Neuron (in vitro differentiated cells): ENCODE measurements around the gene SECTM1.
"Not testable (repeated sequence)": the region's sequence is repeated elsewhere in the genome, so short reads cannot be mapped to it uniquely, and the experiment has no call there.

Source experiments
- H2AFZ ChIP-seq: one replicate; pipeline ENCODE4 v1.6.1; 2013; ENCODE audit warnings: low read depth, mild to moderate bottlenecking, inconsistent platforms, low read length, moderate library complexity
- H3K27me3 ChIP-seq: one replicate; pipeline ENCODE4 v1.6.1; 2013; ENCODE audit warnings: low read length; ENCODE audit not compliant: insufficient read depth
- H3K36me3 ChIP-seq: one replicate; pipeline ENCODE4 v1.6.1; 2013; ENCODE audit warnings: low read length; ENCODE audit not compliant: insufficient read depth
- H3K4me1 ChIP-seq: one replicate; pipeline ENCODE4 v1.6.1; 2013; ENCODE audit warnings: low read length; ENCODE audit not compliant: insufficient read depth
- H3K4me3 ChIP-seq: 2 replicates; pipeline ENCODE4 v1.5.1; 2013; ENCODE audit warnings: mild to moderate bottlenecking, low read length, moderate library complexity
- H3K9me3 ChIP-seq: one replicate; pipeline ENCODE4 v1.6.1; 2013; ENCODE audit warnings: low read length

The SECTM1 gene

GRCh38 chr17:82359451-82360074 lies 26.0 kb upstream of the SECTM1 start:
- H3K9me3 ChIP-seq = not testable (repeated sequence)

DNA sequence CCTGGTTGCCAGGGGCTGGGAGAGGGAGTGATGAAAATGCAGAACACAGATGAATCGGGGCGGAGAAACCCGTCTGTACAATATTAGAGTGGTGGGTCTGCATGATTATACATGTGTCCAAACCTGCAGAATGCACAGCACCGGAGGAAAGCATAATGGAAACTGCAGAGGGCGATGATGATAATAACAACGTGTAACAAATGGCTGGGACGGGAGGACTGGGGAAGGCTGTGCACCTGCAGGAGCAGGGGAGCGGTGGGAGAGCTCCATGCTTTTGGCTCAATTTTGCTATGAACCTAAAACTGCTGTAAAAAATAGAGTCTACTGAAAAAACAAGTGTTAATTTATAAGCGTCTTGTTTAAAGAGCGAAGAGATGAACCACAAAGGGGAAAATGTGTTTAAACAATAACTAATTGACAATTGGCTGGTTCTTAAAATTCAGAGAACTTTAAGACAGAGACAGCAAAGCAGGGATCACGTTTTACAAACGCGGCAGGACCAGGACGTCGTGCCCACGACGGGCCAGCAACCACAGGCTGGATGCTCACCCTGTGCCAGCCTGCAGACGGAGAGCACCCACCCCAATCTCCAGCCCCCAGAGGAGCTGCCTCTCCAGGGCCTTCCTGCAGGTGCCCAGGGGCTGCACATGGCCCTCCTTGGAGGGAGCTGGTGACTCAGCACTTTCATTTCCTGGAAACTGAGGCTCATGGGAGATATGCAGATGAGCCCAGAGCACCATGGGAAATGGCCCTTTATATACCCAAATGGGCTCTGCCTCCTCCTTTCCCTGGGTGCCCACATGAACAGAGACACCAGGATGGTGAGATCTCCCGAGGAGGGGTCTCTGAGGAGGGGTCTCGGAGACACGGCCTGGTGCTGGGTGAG lies 25.1 kb upstream of the SECTM1 start, which contains the start of gene TEX19:
TSS of gene TEX19 (plus strand) at position 783 of the 886 bp plus-strand sequence. CDS start 2,904 bp downstream, outside the sequence.
- no peaks in the 10 kb centered on the region for H3K36me3 ChIP-seq
- no peak within 1 kb of the TSS for H2AFZ ChIP-seq
- H3K4me1 ChIP-seq = peaks cover 11% of the 10 kb centered on the region
- no peaks in the 10 kb centered on the region for H3K27me3 ChIP-seq
- no peak within 1 kb of the TSS for H3K4me3 ChIP-seq
- no peaks in the 10 kb centered on the region for H3K9me3 ChIP-seq

More at GRCh38 chr17:82359451-82360074, 26.0 kb upstream of the SECTM1 start:
- H3K4me1 ChIP-seq = peaks cover 11% of the 10 kb centered on the region
- not testable (repeated sequence) for H2AFZ ChIP-seq, H3K27me3 ChIP-seq, H3K4me3 ChIP-seq, H3K36me3 ChIP-seq

DNA sequence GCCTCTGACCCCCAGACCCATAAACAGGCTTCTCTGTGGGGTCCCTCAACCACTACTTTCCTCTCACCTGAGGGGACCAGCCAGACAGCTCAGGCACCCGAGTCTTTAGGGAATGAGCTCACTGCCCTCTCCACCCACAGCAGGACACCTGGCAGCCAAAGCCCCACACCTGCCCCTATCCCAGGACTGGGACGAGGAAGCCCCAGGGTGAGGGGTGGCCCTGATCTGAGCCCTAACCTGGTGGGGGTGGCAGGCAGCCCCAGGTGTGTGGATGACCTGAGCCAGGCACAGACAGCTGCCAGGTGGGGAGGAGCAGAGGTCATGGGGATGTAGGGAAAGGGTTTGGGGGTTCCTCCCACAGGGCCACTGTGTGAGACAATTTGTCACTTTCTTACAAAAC lies 23.8 kb upstream of the SECTM1 start:
- peaks cover 11% of the 10 kb centered on the region for H3K4me1 ChIP-seq
- no peak overlapping the region for H2AFZ ChIP-seq
- H3K36me3 ChIP-seq = no peaks in the 10 kb centered on the region
- no peaks in the 10 kb centered on the region for H3K9me3 ChIP-seq
- H3K27me3 ChIP-seq = no peaks in the 10 kb centered on the region
- no peak overlapping the region for H3K4me3 ChIP-seq

DNA sequence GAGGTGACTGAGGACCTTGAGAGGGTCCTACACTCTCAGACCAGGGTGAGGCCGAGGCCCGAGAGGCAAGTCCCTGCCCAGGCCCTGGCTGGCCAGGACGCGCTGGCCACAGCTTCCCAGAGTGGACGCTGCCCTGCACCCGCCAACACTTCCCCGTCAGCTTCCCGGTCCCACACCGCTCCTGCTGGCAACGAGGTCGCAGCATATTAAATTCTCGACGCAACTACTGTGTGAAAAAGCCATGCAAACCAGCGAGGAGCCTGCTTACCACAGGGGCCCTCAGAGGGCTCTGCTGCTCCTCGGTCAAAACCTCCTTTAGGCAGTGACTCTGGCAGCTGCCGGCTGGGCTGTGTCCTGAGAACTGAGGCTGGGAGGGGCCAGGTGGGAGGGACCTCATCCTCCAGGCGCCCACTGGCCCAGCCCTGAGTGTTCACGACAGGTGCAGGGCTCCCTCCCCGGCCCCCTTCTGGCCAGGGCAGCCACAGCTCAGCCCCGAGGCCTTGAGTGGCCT lies 23.3 kb upstream of the SECTM1 start:
- Histone ChIP-seq H3K4me1 (peaks cover 11% of the 10 kb centered on the region), H3K4me3 (no peak overlapping the region), H2AFZ (no peak overlapping the region), H3K36me3 (no peaks in the 10 kb centered on the region), H3K9me3 (no peaks in the 10 kb centered on the region), H3K27me3 (no peaks in the 10 kb centered on the region)

- Histone ChIP-seq H2AFZ (no peak overlapping the region), H3K4me3 (no peak overlapping the region), H3K27me3 (no peaks in the 10 kb centered on the region), H3K9me3 (no peaks in the 10 kb centered on the region), H3K36me3 (no peaks in the 10 kb centered on the region), H3K4me1 (peaks cover 15% of the 10 kb centered on the region)
Observed at GRCh38 chr17:82355770-82356427, 22.3 kb upstream of the SECTM1 start.

- Histone ChIP-seq H3K4me1 (peaks cover 15% of the 10 kb centered on the region), H3K4me3 (no peak overlapping the region), H2AFZ (no peak overlapping the region), H3K9me3 (no peaks in the 10 kb centered on the region), H3K27me3 (no peaks in the 10 kb centered on the region), H3K36me3 (no peaks in the 10 kb centered on the region)
Observed at GRCh38 chr17:82354804-82355308, 21.3 kb upstream of the SECTM1 start.

DNA sequence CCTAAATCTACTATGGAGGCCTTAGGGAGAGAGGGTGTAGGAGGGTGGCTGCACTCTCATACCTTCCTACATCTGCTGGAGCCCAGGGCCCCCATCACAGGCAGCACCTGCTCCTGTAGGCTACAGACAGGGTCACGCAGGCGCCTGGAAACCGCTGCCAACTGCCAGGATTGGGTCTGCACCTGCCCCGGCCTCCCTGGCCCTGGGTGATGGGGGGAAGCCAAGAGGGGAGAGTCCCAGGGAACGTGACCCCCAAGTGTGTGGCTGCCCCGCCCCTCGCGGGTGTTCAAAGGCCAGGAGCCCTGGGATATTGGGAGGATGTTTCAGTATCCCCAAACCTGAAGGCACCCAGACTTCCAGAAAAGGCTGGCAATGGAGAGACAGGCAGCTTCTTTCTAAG lies 19.9 kb upstream of the SECTM1 start:
- no peak overlapping the region for H3K4me3 ChIP-seq
- H3K36me3 ChIP-seq = no peaks in the 10 kb centered on the region
- peaks cover 15% of the 10 kb centered on the region for H3K4me1 ChIP-seq
- no peak overlapping the region for H2AFZ ChIP-seq
- H3K27me3 ChIP-seq = peaks cover 3% of the 10 kb centered on the region
- no peaks in the 10 kb centered on the region for H3K9me3 ChIP-seq

DNA sequence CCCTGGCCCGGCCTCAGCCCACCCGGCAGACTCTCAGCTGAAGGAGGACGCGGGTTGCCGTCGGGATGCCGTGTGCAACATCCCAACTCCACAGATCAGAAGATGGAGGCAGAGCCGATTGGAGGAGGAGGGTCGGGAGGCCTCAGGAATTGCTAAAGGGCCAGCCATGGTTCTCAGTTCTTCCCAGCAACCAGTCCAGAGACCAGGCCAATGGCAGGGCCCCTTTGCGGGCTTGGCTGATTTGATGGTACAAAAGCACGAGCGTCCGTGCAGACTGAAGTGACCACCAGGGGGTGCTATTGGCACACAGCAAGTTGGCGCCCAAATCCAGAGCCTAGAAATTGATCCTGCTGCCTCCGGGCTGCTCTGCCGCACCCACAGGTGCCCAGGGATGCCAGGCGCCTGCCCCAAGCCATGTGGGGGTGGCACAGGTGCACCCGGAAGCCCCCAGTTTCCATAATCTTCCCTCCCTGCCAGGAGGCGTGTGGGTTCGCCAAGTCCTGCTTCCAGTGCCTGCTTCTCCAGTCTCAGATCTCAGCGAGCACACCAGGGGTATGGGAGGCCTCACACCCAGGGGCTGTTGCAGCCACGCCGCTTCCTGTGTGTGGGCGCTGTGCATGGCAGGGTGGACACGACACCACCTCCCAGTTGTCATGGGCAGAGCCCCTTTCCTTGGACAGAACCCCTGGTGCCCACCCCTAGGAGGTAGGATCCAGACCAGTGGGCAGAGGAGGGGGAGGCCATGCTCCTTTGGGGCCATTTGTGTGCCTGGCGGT lies 18.3 kb upstream of the SECTM1 start:
- Histone ChIP-seq H3K27me3 (peaks cover 3% of the 10 kb centered on the region), H3K4me3 (no peak overlapping the region), H3K9me3 (no peaks in the 10 kb centered on the region), H2AFZ (no peak overlapping the region), H3K4me1 (peaks cover 11% of the 10 kb centered on the region), H3K36me3 (no peaks in the 10 kb centered on the region)

DNA sequence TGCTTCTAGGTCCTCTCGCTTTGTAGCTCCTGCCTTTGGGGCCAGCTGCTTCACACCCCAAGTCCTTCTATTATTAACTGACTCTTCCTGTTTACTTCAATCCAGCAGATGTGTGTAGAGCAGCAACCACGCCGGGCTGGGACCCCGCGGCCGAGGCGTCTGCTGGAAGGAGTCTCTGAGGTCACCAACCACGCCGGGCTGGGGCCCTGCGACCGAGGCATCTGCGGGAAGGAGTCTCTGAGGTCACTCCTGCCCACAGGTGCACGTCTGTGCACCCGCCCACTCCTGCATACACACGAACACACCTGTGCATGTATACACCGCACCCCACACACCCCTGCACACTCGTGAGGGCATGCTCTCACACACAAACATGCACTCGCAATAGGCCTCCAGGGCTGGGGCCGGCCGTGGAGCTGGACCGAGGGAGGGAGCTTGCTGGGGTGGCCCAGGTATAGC lies 17.7 kb upstream of the SECTM1 start:
- H3K4me3 ChIP-seq = no peak overlapping the region
- no peaks in the 10 kb centered on the region for H3K36me3 ChIP-seq
- no peak overlapping the region for H2AFZ ChIP-seq
- peaks cover 11% of the 10 kb centered on the region for H3K4me1 ChIP-seq
- H3K9me3 ChIP-seq = no peaks in the 10 kb centered on the region
- peaks cover 3% of the 10 kb centered on the region for H3K27me3 ChIP-seq

- no peaks in the 10 kb centered on the region for H3K36me3 ChIP-seq
- no peak overlapping the region for H2AFZ ChIP-seq
- H3K4me1 ChIP-seq = peaks cover 12% of the 10 kb centered on the region
- no peak overlapping the region for H3K4me3 ChIP-seq
- no peaks in the 10 kb centered on the region for H3K9me3 ChIP-seq
- H3K27me3 ChIP-seq = peaks cover 3% of the 10 kb centered on the region
Observed at GRCh38 chr17:82350182-82351030, 16.8 kb upstream of the SECTM1 start.

- H3K36me3 ChIP-seq = no peaks in the 10 kb centered on the region
- H3K4me1 ChIP-seq = peaks cover 23% of the 10 kb centered on the region
- H3K27me3 ChIP-seq = peaks cover 3% of the 10 kb centered on the region
- no peaks in the 10 kb centered on the region for H3K9me3 ChIP-seq
- no peak overlapping the region for H2AFZ ChIP-seq
- H3K4me3 ChIP-seq = no peak overlapping the region
Observed at GRCh38 chr17:82349287-82349701, 15.7 kb upstream of the SECTM1 start.
